ENCODE data around the gene KLHDC2.
"Not testable (repeated sequence)": the region's sequence is repeated elsewhere in the genome, so short reads cannot be mapped to it uniquely, and the experiment has no call there.

The KLHDC2 gene

GRCh38 chr14:49767571-49768300, at the start of gene KLHDC2:
Gene KLHDC2 (plus strand): TSS chr14:49768153. CDS start chr14:49768469, 316 bp downstream.
- peak; percentile 62 for DNase-seq

GRCh38 chr14:49720744-49721143, 47.2 kb upstream of the KLHDC2 start:
- no peak for DNase-seq

DNA sequence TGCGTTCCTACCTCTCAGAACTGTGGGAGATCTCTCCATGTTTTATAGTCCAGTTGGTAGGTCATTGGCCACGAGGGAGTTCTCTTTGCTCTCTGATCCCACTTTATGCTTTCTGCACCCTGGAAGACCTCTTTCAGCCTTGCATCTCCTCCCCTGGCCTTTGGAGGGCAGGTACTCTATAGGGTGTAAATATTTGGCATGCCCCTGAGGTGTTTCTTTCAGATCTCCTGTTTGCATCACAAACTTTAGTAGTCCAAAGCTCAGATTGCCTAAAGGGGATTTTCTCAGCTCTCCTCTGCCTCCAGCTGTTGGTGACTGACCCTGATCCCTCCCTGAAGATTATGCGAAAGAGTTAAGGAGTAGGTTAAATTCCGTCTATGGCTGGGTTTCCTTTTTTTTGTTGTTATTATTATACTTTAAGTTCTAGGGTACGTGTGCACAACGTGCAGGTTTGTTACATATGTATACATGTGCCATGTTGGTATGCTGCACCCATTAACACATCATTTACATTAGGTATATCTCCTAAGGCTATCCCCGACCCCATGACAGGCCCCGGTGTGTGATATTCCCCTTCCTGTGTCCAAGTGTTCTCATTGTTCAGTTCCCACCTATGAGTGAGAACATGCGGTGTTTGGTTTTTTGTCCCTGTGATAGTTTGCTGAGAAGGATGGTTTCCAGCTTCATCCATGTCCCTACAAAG, 46.1 kb upstream of the KLHDC2 start:
- DNase-seq: not testable (repeated sequence)

- DNase-seq: no peak
Observed at GRCh38 chr14:49727171-49727570, 40.8 kb upstream of the KLHDC2 start.

DNA sequence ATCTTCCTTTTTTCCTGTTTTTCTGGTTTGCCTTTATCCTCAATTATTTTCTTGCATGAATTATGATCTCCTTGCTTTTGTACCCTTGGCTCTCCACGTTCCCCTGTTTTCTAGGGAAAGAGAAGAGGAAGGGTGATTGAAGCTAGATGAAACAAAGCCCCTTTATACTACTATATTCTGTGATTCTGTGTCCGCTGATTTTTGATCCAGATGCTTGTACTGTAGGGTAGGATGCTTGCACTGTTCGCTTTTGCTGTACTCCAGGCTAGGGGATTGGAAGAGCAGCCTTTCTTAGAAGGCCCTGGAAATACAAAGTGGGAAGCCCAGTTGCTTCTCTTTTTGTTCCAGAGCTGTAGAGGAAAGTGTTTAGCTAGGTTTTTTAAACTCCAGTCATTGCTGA, 35.1 kb upstream of the KLHDC2 start:
- no peak for DNase-seq

DNA sequence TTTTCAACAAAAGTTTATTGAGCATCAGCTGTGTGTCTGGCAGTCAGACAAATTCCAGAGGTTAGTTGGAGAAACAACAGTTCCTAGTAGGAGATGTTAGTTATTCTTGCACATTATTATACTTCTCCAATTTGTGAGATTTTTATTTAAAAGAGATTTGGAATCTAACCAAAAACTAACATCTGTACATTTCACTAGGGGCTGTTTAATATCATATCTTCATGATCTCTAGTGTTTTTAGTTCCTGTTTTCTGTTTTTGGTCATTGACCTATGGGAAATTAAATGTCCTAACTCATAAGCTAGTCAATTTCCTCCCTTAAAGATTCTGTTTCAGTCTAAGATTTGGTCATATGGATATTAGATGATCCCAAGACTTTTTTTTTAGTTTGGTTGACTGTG, 34.1 kb upstream of the KLHDC2 start:
- DNase-seq: no peak

DNA sequence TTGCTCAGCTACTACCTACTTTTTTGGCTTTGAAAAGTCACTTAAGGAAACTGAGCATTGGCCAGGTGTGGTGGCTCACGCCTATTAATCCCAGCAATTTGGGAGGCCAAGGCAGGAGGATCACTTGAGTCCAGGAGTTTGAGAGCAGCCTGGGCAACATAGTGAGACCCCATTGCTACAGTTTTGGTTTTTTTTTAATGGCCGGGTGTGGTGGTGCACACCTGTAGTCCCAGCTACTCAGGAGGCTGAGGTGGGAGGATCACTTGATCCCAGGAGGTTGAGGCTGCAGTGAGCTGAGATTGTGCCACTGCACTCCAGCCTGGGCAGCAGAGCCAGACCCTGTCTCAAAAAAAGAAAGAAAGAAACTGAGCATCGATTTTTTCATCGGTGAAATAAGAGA, 32.3 kb upstream of the KLHDC2 start:
- DNase-seq: not testable (repeated sequence)

DNA sequence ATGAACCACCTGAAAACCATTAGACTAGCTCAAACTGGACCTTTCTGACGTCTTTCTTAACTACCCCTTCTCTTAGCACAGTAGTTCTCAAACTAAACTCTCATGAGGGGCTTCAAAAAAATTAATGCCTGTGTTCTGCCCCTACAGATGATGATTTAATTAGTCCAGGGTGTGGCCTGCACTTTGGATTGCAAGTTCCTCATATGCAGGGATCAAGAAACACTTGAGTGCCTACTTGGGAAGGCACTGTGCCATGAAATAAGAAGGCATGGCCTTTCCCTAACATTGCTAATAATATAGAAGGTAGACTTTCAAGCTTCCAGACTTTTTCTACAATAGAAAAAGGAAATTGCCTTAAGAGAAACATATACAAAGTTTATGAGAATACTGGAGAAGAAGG, 22.8 kb upstream of the KLHDC2 start:
- no peak for DNase-seq

- not testable (repeated sequence) for DNase-seq
Observed at GRCh38 chr14:49746476-49746875, 21.5 kb upstream of the KLHDC2 start.

DNA sequence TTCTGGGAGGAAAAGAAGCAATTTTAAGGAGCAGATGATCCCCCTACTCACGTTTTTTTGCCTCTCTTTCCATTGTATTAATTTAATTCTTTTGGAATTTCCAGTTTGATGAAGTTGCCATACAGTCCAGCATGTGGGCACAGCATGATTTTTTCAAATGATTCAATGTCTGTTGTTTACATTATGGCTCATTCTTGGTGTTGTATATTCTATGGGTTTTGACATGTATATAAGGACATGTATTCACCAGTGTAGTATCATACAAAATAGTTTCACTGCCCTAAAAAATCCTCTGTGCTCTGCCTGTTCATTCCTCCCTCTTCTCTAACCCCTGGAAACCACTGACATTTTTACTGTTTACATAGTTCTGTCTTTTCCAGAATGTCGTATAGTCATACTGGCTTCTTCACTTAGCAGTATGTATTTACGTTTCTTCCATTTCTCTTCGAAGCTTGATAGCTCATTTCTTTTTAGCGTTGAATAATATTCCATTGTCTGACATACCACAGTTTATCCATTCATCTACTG, 13.3 kb upstream of the KLHDC2 start:
- no peak for DNase-seq

GRCh38 chr14:49755378-49755777, 12.6 kb upstream of the KLHDC2 start:
- no peak for DNase-seq

DNA sequence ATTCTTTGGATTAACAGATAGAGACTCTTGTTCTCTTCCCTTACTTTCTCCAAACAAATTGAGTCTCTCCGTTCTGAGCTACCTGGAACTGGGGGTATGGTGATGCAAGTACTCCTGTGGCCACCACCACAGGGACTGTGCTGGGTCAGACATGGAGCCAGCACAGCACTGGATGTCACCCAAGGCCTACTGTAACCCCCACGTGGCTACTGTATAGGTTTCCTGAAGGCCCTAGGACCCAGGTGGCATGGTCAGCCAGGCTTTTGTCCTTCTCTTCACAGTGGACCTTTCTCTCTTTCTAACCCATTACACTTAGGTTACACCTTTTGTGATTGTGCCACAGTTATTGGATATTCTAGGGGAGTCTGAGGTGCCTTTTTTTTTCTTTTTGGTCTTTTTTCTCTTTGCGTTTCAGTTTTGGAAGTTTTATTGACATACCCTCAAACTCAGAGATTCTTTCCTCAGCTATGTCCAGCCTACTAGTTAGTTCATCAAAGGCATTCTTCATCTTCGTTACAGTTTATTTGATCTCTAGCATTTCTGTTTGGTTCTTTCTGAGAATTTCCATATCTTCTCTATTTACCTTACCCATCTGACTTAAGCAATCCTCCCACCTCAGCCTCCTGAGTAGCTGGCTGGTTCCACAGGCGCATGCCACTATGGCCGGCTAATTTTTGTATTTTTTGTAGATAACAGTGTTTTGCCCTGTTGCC, 6.0 kb upstream of the KLHDC2 start:
- no peak for DNase-seq

DNA sequence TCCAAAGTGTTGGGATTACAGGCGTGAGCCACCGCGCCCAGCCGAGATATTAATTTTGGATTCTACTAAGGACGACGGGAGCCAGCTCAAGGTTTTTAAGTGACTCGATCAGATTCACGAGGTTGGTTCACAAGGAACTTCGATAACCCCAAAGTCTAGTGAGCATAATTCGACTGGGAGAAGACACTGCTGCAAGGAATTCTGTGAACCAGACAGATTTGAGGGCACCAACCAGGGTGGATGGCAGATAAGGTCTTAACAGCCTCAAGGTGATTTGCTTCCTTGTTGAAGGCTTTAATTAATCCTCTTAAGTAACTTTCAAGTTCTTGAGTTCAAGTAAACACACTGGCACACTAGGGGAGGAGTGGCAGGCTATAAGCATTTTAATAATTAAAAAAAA, 1.1 kb upstream of the KLHDC2 start:
- no peak for DNase-seq

DNA sequence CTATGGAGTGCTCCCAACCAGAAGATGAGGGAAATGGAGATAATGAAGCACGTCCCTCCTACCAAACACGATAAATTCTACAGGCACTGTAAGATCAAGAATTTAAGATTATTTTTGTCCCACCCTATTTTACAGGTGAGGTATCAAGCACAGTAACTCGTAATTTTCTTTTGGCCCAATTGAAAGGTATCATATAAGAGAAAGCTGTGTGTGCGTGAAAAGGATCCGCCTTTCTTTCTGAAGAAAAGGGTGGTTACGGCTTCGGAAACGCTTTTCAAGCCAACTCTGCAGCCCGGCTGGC, 733 bp upstream of the KLHDC2 start:
- DNase-seq: no peak

DNA sequence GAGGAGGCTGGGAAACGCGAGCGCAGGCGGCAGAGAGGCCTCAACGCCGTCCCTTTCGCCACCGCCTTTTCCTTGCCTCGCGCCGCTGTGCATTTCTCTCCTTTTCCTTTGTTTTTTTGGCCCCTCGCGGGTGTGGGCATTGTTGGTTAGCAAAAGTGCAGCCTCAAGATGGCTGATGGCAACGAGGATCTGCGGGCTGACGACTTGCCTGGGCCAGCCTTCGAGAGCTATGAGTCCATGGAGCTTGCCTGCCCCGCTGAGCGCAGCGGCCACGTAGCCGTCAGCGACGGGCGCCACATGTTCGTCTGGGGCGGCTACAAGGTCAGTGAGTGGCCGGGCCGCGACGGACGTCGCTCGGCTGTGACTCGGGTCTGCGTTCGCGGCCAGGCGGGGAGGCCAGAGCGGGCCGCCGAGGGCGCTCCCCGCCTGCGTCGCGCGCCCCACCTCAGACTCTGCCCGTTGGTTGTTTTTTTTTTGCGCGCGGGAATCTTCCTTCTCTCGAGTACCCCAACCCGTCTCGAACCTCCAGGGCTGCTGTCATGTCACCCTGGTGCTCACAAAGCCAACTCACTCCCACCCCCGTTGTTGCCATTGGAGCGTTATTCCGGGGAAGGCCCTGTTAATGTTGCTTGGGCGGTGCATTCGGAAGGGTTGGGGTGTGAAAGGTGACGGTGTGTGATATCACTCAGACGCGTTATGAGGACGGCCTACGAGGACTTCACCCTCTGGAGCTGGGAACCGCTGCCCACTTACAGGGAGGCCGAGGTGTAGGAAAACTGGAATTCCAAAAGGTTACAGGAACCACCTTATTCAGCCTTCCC, 558 bp downstream of the KLHDC2 start:
- DNase-seq: peak; percentile 5

DNA sequence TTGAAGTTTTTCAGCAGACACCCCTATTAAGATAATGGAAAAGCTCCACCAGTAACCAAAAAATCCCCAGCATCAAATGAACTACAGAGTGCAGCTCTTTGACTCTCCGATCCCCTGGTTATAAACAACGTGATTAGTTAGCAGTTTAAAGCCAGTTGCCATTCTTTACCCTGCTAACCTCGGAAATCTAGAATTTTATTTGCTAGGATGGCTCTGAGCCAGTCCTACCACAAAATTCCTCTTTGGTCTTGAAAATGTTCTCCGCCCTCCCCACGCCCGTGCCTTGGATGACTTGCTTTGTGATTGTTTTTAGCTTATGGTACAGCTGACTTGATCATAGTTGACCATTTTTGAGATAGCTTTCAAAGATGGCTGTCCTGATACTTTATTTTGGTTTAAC, 1.2 kb downstream of the KLHDC2 start:
- DNase-seq: no peak

DNA sequence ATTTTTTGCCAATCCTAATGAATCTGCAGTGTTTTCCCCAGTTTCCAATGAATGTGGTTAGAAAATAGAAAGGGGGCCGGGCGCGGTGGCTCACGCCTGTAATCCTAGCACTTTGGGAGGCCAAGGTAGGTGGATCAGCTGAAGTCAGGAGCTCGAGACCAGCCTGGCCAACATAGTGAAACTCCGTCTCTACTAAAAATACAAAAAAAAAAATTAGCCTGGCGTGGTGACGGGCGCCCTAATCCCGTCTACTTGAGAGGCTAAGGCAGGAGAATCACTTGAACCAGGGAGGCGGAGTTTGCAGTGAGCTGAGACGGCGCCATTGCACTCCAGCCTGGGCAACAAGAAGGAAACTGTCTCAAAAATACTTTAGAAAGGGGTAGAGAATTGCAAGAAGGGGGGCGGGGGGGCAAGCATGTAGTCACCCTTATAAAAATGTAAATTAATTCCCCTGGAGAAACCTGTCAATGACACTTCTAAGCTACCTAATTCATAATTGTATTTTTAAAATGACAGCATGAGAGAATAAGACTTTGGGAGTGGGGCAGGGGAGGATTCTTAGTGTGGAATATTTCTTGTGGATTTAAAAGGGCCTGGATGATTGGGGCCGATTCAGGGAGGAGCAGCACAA, 1.7 kb downstream of the KLHDC2 start:
- no peak for DNase-seq

GRCh38 chr14:49770212-49770817, 2.4 kb downstream of the KLHDC2 start:
- no peak for DNase-seq

DNA sequence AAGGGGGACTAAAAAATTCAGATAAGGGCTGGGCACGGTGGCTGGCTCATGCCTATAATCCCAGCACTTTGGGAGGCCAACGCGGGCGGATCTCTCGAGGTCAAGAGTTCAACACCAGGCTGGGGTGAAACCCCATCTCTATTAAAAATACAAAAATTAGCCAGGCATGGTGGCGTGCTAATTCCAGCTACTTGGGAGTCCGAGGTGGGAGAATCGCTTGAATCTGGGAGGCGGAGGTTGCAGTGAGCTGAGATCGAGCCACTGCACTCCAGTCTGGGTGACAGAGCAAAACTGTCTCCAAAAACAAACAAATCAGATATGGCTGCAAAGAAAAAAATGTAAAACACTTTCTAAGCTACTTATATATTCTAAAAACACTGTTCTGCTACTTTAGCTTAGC, 3.7 kb downstream of the KLHDC2 start:
- not testable (repeated sequence) for DNase-seq

- no peak for DNase-seq
Observed at GRCh38 chr14:49774106-49774505, 6.2 kb downstream of the KLHDC2 start.

DNA sequence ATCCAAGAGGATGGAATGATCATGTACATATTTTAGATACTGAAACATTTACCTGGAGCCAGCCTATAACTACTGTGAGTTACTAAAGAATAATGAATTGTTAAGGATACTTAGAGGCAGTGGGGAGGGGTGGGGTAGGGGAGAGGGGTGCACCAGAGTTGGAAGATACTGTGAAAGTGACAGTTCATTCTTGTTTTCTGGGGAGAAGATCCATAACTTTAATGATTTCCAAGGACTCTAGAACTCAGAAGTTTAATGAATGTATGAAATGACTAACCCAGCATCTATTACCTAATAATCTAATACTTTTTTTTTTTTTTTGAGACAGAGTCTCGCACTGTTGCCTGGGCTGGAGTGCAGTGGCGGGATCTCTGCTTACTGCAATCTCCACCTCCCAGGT, 10.5 kb downstream of the KLHDC2 start:
- DNase-seq: no peak

DNA sequence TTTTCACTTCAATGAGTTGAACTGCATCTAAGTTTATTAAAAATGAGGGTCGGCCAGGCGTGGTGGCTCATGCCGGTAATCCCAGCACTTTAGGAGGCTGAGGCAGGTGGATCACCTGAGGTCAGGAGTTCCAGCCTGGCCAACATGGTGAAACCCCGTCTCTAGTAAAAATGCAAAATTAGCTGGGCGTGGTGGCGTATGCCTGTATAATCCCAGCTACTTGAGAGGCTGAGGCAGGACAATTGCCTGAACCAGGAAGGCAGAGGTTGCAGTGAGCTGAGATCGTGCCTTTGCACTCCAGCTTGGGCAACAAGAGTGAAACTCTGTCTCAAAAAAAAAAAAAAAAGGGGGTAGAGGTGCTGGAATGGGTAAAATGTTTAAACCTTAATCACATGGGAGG, 13.1 kb downstream of the KLHDC2 start:
- DNase-seq: not testable (repeated sequence)

All from NCI-H774 (cell line).